WTC11 (cell line): ENCODE data around the gene NMRAL1. TPM values are rescaled to one million over a fixed set of nuclear protein-coding genes. Genes with fewer than 3 reads are reported as not detected.

Source experiments
- ATAC-seq: fragments of 200-7000 bp; cut with Tn5 transposase; 2 replicates; pipeline ENCODE4 v1.10.0; 2021; ENCODE audit warnings: mild to moderate bottlenecking, moderate library complexity
- CTCF ChIA-PET: fragments of 300-600 bp; sonication (Branson Sonifier 250); formaldehyde crosslinking; loops from one replicate; lab custom pipeline; 2021; ENCODE audit warnings: antibody characterized with exemption; lab: Charles Lee
- POLR2A ChIA-PET: fragments of 350-600 bp; sonication (Branson Sonifier 250); formaldehyde crosslinking; loops from one replicate; lab custom pipeline; 2021; ENCODE audit warnings: antibody characterized with exemption; lab: Charles Lee
- DNase-seq: peaks from one replicate; pipeline ENCODE4 v3.0.0; 2021; ENCODE audit warnings: low spot score
- H3K27ac Mint-ChIP-seq: 2 replicates; pipeline ENCODE4 v1.8.0; 2021; ENCODE audit warnings: mixed read lengths
- H3K27me3 Mint-ChIP-seq: 2 replicates; pipeline ENCODE4 v1.8.0; 2021; ENCODE audit warnings: low read depth, mild to moderate bottlenecking, moderate library complexity, mixed read lengths
- H3K36me3 Mint-ChIP-seq: 2 replicates; pipeline ENCODE4 v1.8.0; 2021; ENCODE audit warnings: mixed read lengths
- H3K4me1 Mint-ChIP-seq: 2 replicates; pipeline ENCODE4 v1.8.0; 2022; ENCODE audit warnings: mixed read lengths
- H3K4me3 Mint-ChIP-seq: 2 replicates; pipeline ENCODE4 v1.8.0; 2021; ENCODE audit warnings: mild to moderate bottlenecking, moderate library complexity, mixed read lengths
- H3K9me3 Mint-ChIP-seq: 2 replicates; pipeline ENCODE4 v1.8.0; 2021; ENCODE audit warnings: mixed read lengths
- ATF3 ChIP-seq: sonication (generic); formaldehyde crosslinking; conservative IDR thresholded peaks from 2 replicates; pipeline ENCODE4 v1.8.1; 2022; ENCODE audit warnings: mild to moderate bottlenecking, missing genetic modification reagents
- CREB1 ChIP-seq: sonication (generic); formaldehyde crosslinking; IDR thresholded peaks from 2 replicates; pipeline ENCODE4 v1.8.0; 2023; ENCODE audit warnings: mild to moderate bottlenecking, missing genetic modification reagents
- EMX1 ChIP-seq: fragments of 250-450 bp; sonication (Bioruptor Pico); IDR thresholded peaks from 2 replicates; pipeline ENCODE4 v1.8.0; 2021; ENCODE audit warnings: mild to moderate bottlenecking
- FOXJ3 ChIP-seq: sonication (generic); formaldehyde crosslinking; IDR thresholded peaks from 2 replicates; pipeline ENCODE4 v1.9.0; 2021; ENCODE audit warnings: missing genetic modification reagents, mild to moderate bottlenecking, borderline replicate concordance
- FOXP1 ChIP-seq: sonication (generic); formaldehyde crosslinking; IDR thresholded peaks from 2 replicates; pipeline ENCODE4 v1.8.0; 2022; ENCODE audit warnings: missing genetic modification reagents, mild to moderate bottlenecking, moderate library complexity, borderline replicate concordance
- KAT7 ChIP-seq: sonication (generic); formaldehyde crosslinking; IDR thresholded peaks from 2 replicates; pipeline ENCODE4 v1.8.1; 2023; ENCODE audit warnings: missing genetic modification reagents, mild to moderate bottlenecking, borderline replicate concordance
- MAX ChIP-seq: sonication (generic); formaldehyde crosslinking; IDR thresholded peaks from 2 replicates; pipeline ENCODE4 v1.8.0; 2022; ENCODE audit warnings: mild to moderate bottlenecking, missing genetic modification reagents
- NFATC4 ChIP-seq: fragments of 250-450 bp; sonication (Bioruptor Pico); IDR thresholded peaks from 2 replicates; pipeline ENCODE4 v1.9.0; 2021; ENCODE audit warnings: mild to moderate bottlenecking
- NFYB ChIP-seq: sonication (generic); formaldehyde crosslinking; conservative IDR thresholded peaks from 2 replicates; pipeline ENCODE4 v1.8.0; 2022; ENCODE audit warnings: low read depth, missing genetic modification reagents
- NR2C2 ChIP-seq: sonication (generic); formaldehyde crosslinking; IDR thresholded peaks from 2 replicates; pipeline ENCODE4 v1.8.0; 2022; ENCODE audit warnings: mild to moderate bottlenecking, missing genetic modification reagents
- PRDM15 ChIP-seq: sonication (generic); formaldehyde crosslinking; IDR thresholded peaks from 2 replicates; pipeline ENCODE4 v1.8.0; 2022; ENCODE audit warnings: missing genetic modification reagents
- PRRX2 ChIP-seq: fragments of 250-450 bp; sonication (Bioruptor Pico); IDR thresholded peaks from 2 replicates; pipeline ENCODE4 v1.8.0; 2021; ENCODE audit warnings: mild to moderate bottlenecking
- RORB ChIP-seq: fragments of 250-450 bp; sonication (Bioruptor Pico); IDR thresholded peaks from 2 replicates; pipeline ENCODE4 v1.9.0; 2021; ENCODE audit warnings: mild to moderate bottlenecking
- SMAD3 ChIP-seq: sonication (generic); formaldehyde crosslinking; IDR thresholded peaks from 2 replicates; pipeline ENCODE4 v1.8.0; 2022; ENCODE audit warnings: missing genetic modification reagents, mild to moderate bottlenecking, borderline replicate concordance
- SP1 ChIP-seq: sonication (generic); formaldehyde crosslinking; conservative IDR thresholded peaks from 2 replicates; pipeline ENCODE4 v1.8.1; 2022; ENCODE audit warnings: missing genetic modification reagents
- TEAD1 ChIP-seq: sonication (generic); formaldehyde crosslinking; IDR thresholded peaks from 2 replicates; pipeline ENCODE4 v1.8.0; 2022; ENCODE audit warnings: mild to moderate bottlenecking, missing genetic modification reagents
- ZBTB21 ChIP-seq: sonication (generic); formaldehyde crosslinking; IDR thresholded peaks from 2 replicates; pipeline ENCODE4 v1.8.1; 2023; ENCODE audit warnings: mild to moderate bottlenecking, missing genetic modification reagents, borderline replicate concordance
- ZMAT4 ChIP-seq: fragments of 250-450 bp; sonication (Bioruptor Pico); IDR thresholded peaks from 2 replicates; pipeline ENCODE4 v1.9.0; 2021; ENCODE audit warnings: mild to moderate bottlenecking
- ZNF121 ChIP-seq: sonication (generic); formaldehyde crosslinking; IDR thresholded peaks from 2 replicates; pipeline ENCODE4 v1.8.0; 2023; ENCODE audit warnings: missing genetic modification reagents
- ZNF219 ChIP-seq: sonication (generic); formaldehyde crosslinking; IDR thresholded peaks from 2 replicates; pipeline ENCODE4 v1.8.0; 2023; ENCODE audit warnings: missing genetic modification reagents, mild to moderate bottlenecking, borderline replicate concordance
- ZNF232 ChIP-seq: sonication (generic); formaldehyde crosslinking; IDR thresholded peaks from 2 replicates; pipeline ENCODE4 v1.8.0; 2022; ENCODE audit warnings: mild to moderate bottlenecking, missing genetic modification reagents
- ZNF416 ChIP-seq: fragments of 250-450 bp; sonication (Bioruptor Pico); IDR thresholded peaks from 2 replicates; pipeline ENCODE4 v1.9.0; 2021; ENCODE audit warnings: mild to moderate bottlenecking, inconsistent platforms
- ZNF423 ChIP-seq: fragments of 250-450 bp; sonication (Bioruptor Pico); IDR thresholded peaks from 2 replicates; pipeline ENCODE4 v2.1.2; 2022; ENCODE audit warnings: mild to moderate bottlenecking, moderate library complexity
- ZNF532 ChIP-seq: fragments of 250-450 bp; sonication (Bioruptor Pico); IDR thresholded peaks from 2 replicates; pipeline ENCODE4 v1.9.0; 2021; ENCODE audit warnings: mild to moderate bottlenecking, borderline replicate concordance
- total RNA-seq: library from RNA; stranded (reverse); gene quantifications from 3 replicates; pipeline ENCODE4 v1.2.3, GENCODE V29; 2021

The NMRAL1 gene
- total RNA-seq, 1 experiment from 2014 or later = 68.1 TPM

- no peak overlapping the region for H3K4me3 Mint-ChIP-seq
- 0 out of 2 replicates have a peak, but pooled peaks cover 2% of the 10 kb centered on the region for H3K4me1 Mint-ChIP-seq
- no peaks in the 10 kb centered on the region for H3K9me3 Mint-ChIP-seq
- H3K27ac Mint-ChIP-seq = no peak overlapping the region
- no peak for ATAC-seq
- DNase-seq = no peak
- POLR2A ChIA-PET = no interaction called here
- H3K27me3 Mint-ChIP-seq = no peaks in the 10 kb centered on the region
- CTCF ChIA-PET = interaction anchor here (0.6 to 4.7 kb wide), 6 partner anchors 15 to 115 kb away, joined by 3 to 19 read pairs (median 4); partner anchors contain the start of gene MGRN1
- peaks cover 12% of the 10 kb centered on the region for H3K36me3 Mint-ChIP-seq
- no peak for TF ChIP-seq NFYB (CRISPR knock-in tag)
- no peak for TF ChIP-seq TEAD1 (CRISPR knock-in tag)
- no peak for TF ChIP-seq PRDM15 (CRISPR knock-in tag)
- no peak for TF ChIP-seq ZBTB21
- no peak for TF ChIP-seq CREB1 (CRISPR knock-in tag)
- TF ChIP-seq ZNF219 (CRISPR knock-in tag) = no peak
- TF ChIP-seq ZMAT4 (CRISPR knock-in tag) = no peak
- no peak for TF ChIP-seq ZNF423 (CRISPR knock-in tag)
- no peak for TF ChIP-seq MAX
- TF ChIP-seq FOXJ3 (CRISPR knock-in tag) = no peak
- TF ChIP-seq ZNF121 (CRISPR knock-in tag) = no peak
- TF ChIP-seq RORB = no peak
- no peak for TF ChIP-seq ZNF232 (CRISPR knock-in tag)
- TF ChIP-seq, all 79 proteins: peak for 0
Observed at GRCh38 chr16:4509420-4509819, 35.0 kb upstream of the NMRAL1 start.

- ATAC-seq = no peak
- ChIA-PET CTCF (interaction anchor here (0.6 to 5.1 kb wide), 12 partner anchors 9 to 174 kb away, joined by 3 to 23 read pairs (median 4); partner anchors contain the start of gene MGRN1), POLR2A (no interaction called here)
- H3K4me3 Mint-ChIP-seq = no peak overlapping the region
- no peak for DNase-seq
- TF ChIP-seq FOXP1 (CRISPR knock-in tag) = no peak
- no peak for TF ChIP-seq NR2C2 (CRISPR knock-in tag)
- TF ChIP-seq ZNF416 (CRISPR knock-in tag) = no peak
- no peak for TF ChIP-seq NFATC4 (CRISPR knock-in tag)
- no peak for TF ChIP-seq SMAD3 (CRISPR knock-in tag)
- TF ChIP-seq EMX1 (CRISPR knock-in tag) = no peak
- no peak for TF ChIP-seq ATF3 (CRISPR knock-in tag)
- TF ChIP-seq KAT7 (CRISPR knock-in tag) = no peak
- TF ChIP-seq SP1 (CRISPR knock-in tag) = no peak
- TF ChIP-seq ZNF532 (CRISPR knock-in tag) = no peak
- TF ChIP-seq PRRX2 (CRISPR knock-in tag) = no peak
- no peak for TF ChIP-seq ZNF423 (CRISPR knock-in tag)
- no peak overlapping the region for H3K27ac Mint-ChIP-seq
- peaks cover 12% of the 10 kb centered on the region for H3K36me3 Mint-ChIP-seq
- no peaks in the 10 kb centered on the region for H3K9me3 Mint-ChIP-seq
- H3K4me1 Mint-ChIP-seq = 0 out of 2 replicates have a peak, but pooled peaks cover 2% of the 10 kb centered on the region
- no peaks in the 10 kb centered on the region for H3K27me3 Mint-ChIP-seq
Observed at GRCh38 chr16:4508806-4509205, 34.4 kb upstream of the NMRAL1 start.
